Measurements from ENCODE around the gene OPN3. TPM values are rescaled to one million over a fixed set of nuclear protein-coding genes. Genes with fewer than 3 reads are reported as not detected.
A peak's percentile ranks its signal among the peaks of the same experiment; 100 is the strongest.

OPN3 gene
- total and polyA plus RNA-seq, 4 donors: 10.2 to 18.5 (median 15.1) TPM

GRCh38 chr1:241638909-241639622 is 1.1 kb downstream of the OPN3 start:
- peak overlapping the region in 1 of 2 donors; percentile 21 for H3K27ac ChIP-seq (ENCODE audit: low read depth in 1 of 2, low read length in 1 of 2)
- H3K4me1 ChIP-seq (ENCODE audit: control insufficient read depth in 5 of 5, insufficient read depth in 5 of 5, low read length in 5 of 5): peaks cover 0 to 17% (median 11%) of the 10 kb centered on the region in 5 donors
- no peaks in the 10 kb centered on the region for H3K27me3 ChIP-seq (ENCODE audit: control insufficient read depth in 3 of 3, insufficient read depth in 3 of 3, low read length in 2 of 3)
- no peaks in the 10 kb centered on the region for H3K9me3 ChIP-seq (ENCODE audit: control insufficient read depth in 4 of 4, insufficient read depth in 3 of 4, low read length in 3 of 4)
- DNase-seq: peak in 2 of 3 donors; percentile 31 to 49
- 9 to 12% methylated on average over 11 of the region's 11 CpGs for WGBS, 2 donors
- no peak for ATAC-seq (ENCODE audit: insufficient read depth, low FRiP score)
- peak overlapping the region; percentile 47 to 63 for H3K9ac ChIP-seq (ENCODE audit: insufficient read depth in 1 of 2, low read length in 2 of 2)
- TF ChIP-seq CTCF (IDR thresholded peaks at IDR 0.05; ENCODE audit: control extremely low read depth, extremely low read depth): no peak
- H3K36me3 ChIP-seq (ENCODE audit: control insufficient read depth in 4 of 4, insufficient read depth in 4 of 4, low read length in 4 of 4): peaks cover 0 to 8% (median 5%) of the 10 kb centered on the region in 4 donors
- peak overlapping the region; percentile 72 for H3K4me3 ChIP-seq

- peaks cover 0 to 13% (median 5%) of the 10 kb centered on the region in 4 donors for H3K36me3 ChIP-seq (ENCODE audit: control insufficient read depth in 4 of 4, insufficient read depth in 4 of 4, low read length in 4 of 4)
- 70 to 79% methylated on average over 5 of the region's 5 CpGs for WGBS, 2 donors
- no peak overlapping the region for H3K4me3 ChIP-seq
- H3K4me1 ChIP-seq (ENCODE audit: control insufficient read depth in 5 of 5, insufficient read depth in 5 of 5, low read length in 5 of 5): peaks cover 0 to 17% (median 11%) of the 10 kb centered on the region in 5 donors
- ATAC-seq (ENCODE audit: insufficient read depth, low FRiP score) (no peak), DNase-seq (no peak)
- no peaks in the 10 kb centered on the region for H3K9me3 ChIP-seq (ENCODE audit: control insufficient read depth in 4 of 4, insufficient read depth in 3 of 4, low read length in 3 of 4)
- no peak for TF ChIP-seq CTCF (IDR thresholded peaks at IDR 0.05; ENCODE audit: control extremely low read depth, extremely low read depth)
- no peak overlapping the region for H3K9ac ChIP-seq (ENCODE audit: insufficient read depth in 1 of 2, low read length in 2 of 2)
- no peaks in the 10 kb centered on the region for H3K27me3 ChIP-seq (ENCODE audit: control insufficient read depth in 3 of 3, insufficient read depth in 3 of 3, low read length in 2 of 3)
- H3K27ac ChIP-seq (ENCODE audit: low read depth in 1 of 2, low read length in 1 of 2): no peak overlapping the region
Observed at GRCh38 chr1:241638099-241638682, 2.0 kb downstream of the OPN3 start.

GRCh38 chr1:241637604-241638003 is 2.6 kb downstream of the OPN3 start:
- DNase-seq: no peak
- Histone ChIP-seq H3K9me3 (ENCODE audit: control insufficient read depth in 4 of 4, insufficient read depth in 3 of 4, low read length in 3 of 4) (no peaks in the 10 kb centered on the region), H3K4me3 (no peak overlapping the region), H3K27ac (ENCODE audit: low read depth in 1 of 2, low read length in 1 of 2) (no peak overlapping the region), H3K4me1 (ENCODE audit: control insufficient read depth in 5 of 5, insufficient read depth in 5 of 5, low read length in 5 of 5) (peaks cover 0 to 17% (median 11%) of the 10 kb centered on the region in 5 donors), H3K27me3 (ENCODE audit: control insufficient read depth in 3 of 3, insufficient read depth in 3 of 3, low read length in 2 of 3) (no peaks in the 10 kb centered on the region), H3K36me3 (ENCODE audit: control insufficient read depth in 4 of 4, insufficient read depth in 4 of 4, low read length in 4 of 4) (peaks cover 0 to 15% (median 6%) of the 10 kb centered on the region in 4 donors), H3K9ac (ENCODE audit: insufficient read depth in 1 of 2, low read length in 2 of 2) (no peak overlapping the region)
- no peak for ATAC-seq (ENCODE audit: insufficient read depth, low FRiP score)
- 62 to 84% methylated on average over 4 of the region's 4 CpGs for WGBS, 2 donors
- no peak for TF ChIP-seq CTCF (IDR thresholded peaks at IDR 0.05; ENCODE audit: control extremely low read depth, extremely low read depth)

Measured in lung (tissue), 12 donors.